HepG2 (cell line): ENCODE measurements around the gene AGMO. TPM values are rescaled to one million over a fixed set of nuclear protein-coding genes. Genes with fewer than 3 reads are reported as not detected.

ENCODE experiments used
- ATAC-seq: fragments of 200-7000 bp; cut with Tn5 transposase; 3 replicates; pipeline ENCODE4 v1.9.1; 2020; ENCODE audit warnings: mild to moderate bottlenecking, moderate library complexity
- BruUV-seq: library from RNA; stranded (reverse); fragments of 400-500 nt; replicated peaks from 2 replicates; lab custom pipeline; 2021; lab: Mats Ljungman, UMichigan
- CTCF ChIA-PET: fragments of 300-600 bp; formaldehyde crosslinking; extraction: SDS; loops from one replicate; lab custom pipeline; 2021; ENCODE audit warnings: low total read pairs, inconsistent platforms, low intra/inter-chr PET ratio; lab: Yijun Ruan, JAX
- POLR2A ChIA-PET: fragments of 350-600 bp; sonication (Branson Sonifier 250); formaldehyde crosslinking; loops from one replicate; lab custom pipeline; 2020; ENCODE audit warnings: antibody characterized with exemption, inconsistent platforms; lab: Yijun Ruan, JAX
- DNase-seq: peaks from one replicate; pipeline ENCODE4 v3.0.0-alpha.2; 2015; ENCODE audit warnings: low spot score
- FAIRE-seq: peaks from 3 replicates; lab custom pipeline; 2011; peaks lifted over from hg19 to GRCh38; lab: Jason Lieb, UNC
- H2AFZ ChIP-seq: one replicate; pipeline ENCODE4 v1.6.1; 2011; ENCODE audit warnings: low read length, inconsistent platforms
- H3K27ac ChIP-seq: fragments of 300-600 bp; 3 replicates; pipeline ENCODE4 v1.8.0; 2011; ENCODE audit warnings: mixed run types, mild to moderate bottlenecking, mixed read lengths, low read length, inconsistent platforms; ENCODE audit not compliant: insufficient read depth; ENCODE audit errors: extremely low read length
- H3K27me3 ChIP-seq, 2 experiments: fragments of 200-600 bp in 1 of 2; 2 replicates in 1 of 2; 3 replicates in 1 of 2; pipeline versions ENCODE4 v1.6.0 to v1.8.0; 2011; ENCODE audit warnings: low read length in 2 of 2, mild to moderate bottlenecking in 2 of 2, moderate library complexity in 2 of 2, inconsistent platforms in 1 of 2; ENCODE audit not compliant: insufficient read depth in 2 of 2, control insufficient read depth in 1 of 2
- H3K36me3 ChIP-seq, 2 experiments: fragments of 200-600 bp in 1 of 2; replicated peaks in 1 of 2; 2 replicates in 1 of 2; 3 replicates in 1 of 2; pipeline versions ENCODE4 v1.5.1 to v1.8.0; 2011; ENCODE audit warnings: low read length in 2 of 2, inconsistent platforms in 1 of 2; ENCODE audit not compliant: insufficient read depth in 2 of 2, control insufficient read depth in 1 of 2
- H3K4me1 ChIP-seq: 2 replicates; pipeline ENCODE4 v1.5.1; 2012; ENCODE audit warnings: low read length, inconsistent platforms; ENCODE audit not compliant: insufficient read depth
- H3K4me2 ChIP-seq: 2 replicates; pipeline ENCODE4 v1.6.0; 2011; ENCODE audit warnings: low read depth, low read length, inconsistent platforms
- H3K4me3 ChIP-seq, 3 experiments: fragments of 200-600 bp in 1 of 3; sonication (generic), shearing (Covaris generic) in 1 of 3; replicated peaks in 1 of 3; 2 replicates each; pipeline ENCODE4 v1.5.1; 2011 to 2016; ENCODE audit warnings: low read length in 3 of 3, inconsistent platforms in 2 of 3, low read depth in 2 of 3, mild to moderate bottlenecking in 2 of 3, control low read depth in 1 of 3, mixed read lengths in 1 of 3; ENCODE audit not compliant: insufficient read depth in 1 of 3
- H3K79me2 ChIP-seq: one replicate; pipeline ENCODE4 v1.6.1; 2011; ENCODE audit warnings: low read length, inconsistent platforms; ENCODE audit not compliant: insufficient read depth
- H3K9ac ChIP-seq: 2 replicates; pipeline ENCODE4 v1.6.0; 2011; ENCODE audit warnings: mild to moderate bottlenecking, low read depth, low read length, inconsistent platforms; ENCODE audit not compliant: insufficient read depth
- H3K9me3 ChIP-seq: 2 replicates; pipeline ENCODE4 v1.5.1; 2012; ENCODE audit warnings: mild to moderate bottlenecking, low read length
- H4K20me1 ChIP-seq: 2 replicates; pipeline ENCODE4 v1.6.0; 2011; ENCODE audit warnings: inconsistent platforms, mild to moderate bottlenecking, low read length, moderate library complexity; ENCODE audit not compliant: insufficient read depth
- ATRX ChIP-seq: sonication (generic); formaldehyde crosslinking; IDR thresholded peaks from 2 replicates; pipeline ENCODE4 v1.4.0; 2020; ENCODE audit warnings: missing genetic modification reagents, borderline replicate concordance
- BHLHE40 ChIP-seq: IDR thresholded peaks from 2 replicates; pipeline ENCODE4 v1.6.1; 2011; ENCODE audit warnings: low read length, improper control_type of control experiment
- CREM ChIP-seq, 2 experiments: sonication (generic) in 1 of 2; formaldehyde crosslinking in 1 of 2; IDR thresholded peaks; 2 replicates each; pipeline versions ENCODE4 v1.4.0 to v1.6.1; 2016 to 2020; ENCODE audit warnings: antibody characterized with exemption in 1 of 2, mild to moderate bottlenecking in 1 of 2, missing genetic modification reagents in 1 of 2
- NFKBIZ ChIP-seq: IDR thresholded peaks from 2 replicates; pipeline ENCODE4 v1.6.1; 2018; ENCODE audit warnings: missing genetic modification reagents, missing compliant biosample characterization
- SMAD1 ChIP-seq: sonication (generic); formaldehyde crosslinking; IDR thresholded peaks from 2 replicates; pipeline ENCODE4 v1.4.0; 2020; ENCODE audit warnings: missing genetic modification reagents, low read depth, mild to moderate bottlenecking, borderline replicate concordance
- YEATS4 ChIP-seq: sonication (generic); formaldehyde crosslinking; IDR thresholded peaks from 2 replicates; pipeline ENCODE4 v1.4.0; 2020; ENCODE audit warnings: missing genetic modification reagents, borderline replicate concordance
- ZNF20 ChIP-seq: sonication (generic); formaldehyde crosslinking; IDR thresholded peaks from 2 replicates; pipeline ENCODE4 v1.4.0; 2020; ENCODE audit warnings: mild to moderate bottlenecking, moderate library complexity, missing genetic modification reagents
- ZNF253 ChIP-seq: sonication (generic); formaldehyde crosslinking; IDR thresholded peaks from 2 replicates; pipeline ENCODE4 v1.8.0; 2022; ENCODE audit warnings: mild to moderate bottlenecking, missing genetic modification reagents, borderline replicate concordance
- ZNF574 ChIP-seq: sonication (generic); formaldehyde crosslinking; IDR thresholded peaks from 2 replicates; pipeline ENCODE4 v1.4.0; 2020; ENCODE audit warnings: missing genetic modification reagents
- ZNF792 ChIP-seq: IDR thresholded peaks from 2 replicates; pipeline ENCODE4 v1.6.1; 2016
- WGBS: methylation state at CpG from one replicate; pipeline ENCODE4 v1.1.6; 2017; ENCODE audit warnings: low lambda C conversion rate; 5-methylcytosine and 5-hydroxymethylcytosine counted together
- in situ Hi-C: cut with HindIII; loops from 2 replicates; pipeline ENCODE4 v1.10.0; 2017; ENCODE audit warnings: low pct_unique_long_range_greater_than_20kb; ENCODE audit not compliant: extremely low pct_ligation_motif_present
- intact Hi-C: fragments of 100-400 bp; cut with micrococcal nuclease; formaldehyde crosslinking; loops from one replicate; pipeline ENCODE4 v1.10.0; 2022; ENCODE audit not compliant: unreplicated experiment
- polyA plus RNA-seq, 8 experiments: library from polyadenylated mRNA; depleted of rRNA in 3 of 8; stranded (reverse) in 7 of 8; unstranded in 1 of 8; fragments of >200 nt; fragmentation: Illumina TruSeq in 4 of 8; extraction: Trizol in 4 of 8; gene quantifications; 2 replicates each; pipeline versions ENCODE4 v1.2.1 to v1.2.3, GENCODE V29; 2011 to 2016; ENCODE audit warnings: low read depth in 4 of 8, missing spikeins in 1 of 8, mixed read lengths in 1 of 8; ENCODE audit not compliant: insufficient read depth in 1 of 8
- total RNA-seq, 5 experiments: library from RNA; depleted of rRNA; stranded (reverse); fragments of >200 nt; fragmentation: Illumina TruSeq; extraction: Trizol; gene quantifications; 2 replicates each; pipeline ENCODE4 v1.2.3, GENCODE V29; 2016; ENCODE audit warnings: low read depth in 1 of 5
- TF ChIP-seq, protein P1 (sequence below): sonication (generic); formaldehyde crosslinking; IDR thresholded peaks from 2 replicates; pipeline ENCODE4 v1.4.0; 2020; ENCODE audit warnings: missing genetic modification reagents, borderline replicate concordance
- TF ChIP-seq, protein P2 (sequence below): sonication (generic); formaldehyde crosslinking; IDR thresholded peaks from one replicate; pipeline ENCODE4 v1.5.1; 2020; ENCODE audit warnings: mild to moderate bottlenecking, missing genetic modification reagents; ENCODE audit errors: not compliant biosample characterization

AGMO gene
- total and polyA plus RNA-seq, 2 of the 13 experiments (the other 11 are each of a cell fraction or from before 2014, with no cell fraction given) = 0.22 to 0.50 TPM

GRCh38 chr7:15167912-15168311, 393.9 kb downstream of the AGMO start:
- Histone ChIP-seq H3K27ac (no peak overlapping the region), H3K9ac (no peak overlapping the region), H3K4me3 (no peak overlapping the region), H3K27me3 (no peaks in the 10 kb centered on the region), H2AFZ (no peak overlapping the region), H3K36me3 (no peaks in the 10 kb centered on the region), H3K9me3 (peaks cover 56% of the 10 kb centered on the region), H3K4me1 (no peaks in the 10 kb centered on the region), H3K4me2 (no peak overlapping the region), H3K79me2 (no peaks in the 10 kb centered on the region), H4K20me1 (no peaks in the 10 kb centered on the region)
- ChIA-PET POLR2A (no interaction called here), CTCF (no interaction called here)
- FAIRE-seq (no peak), ATAC-seq (no peak), DNase-seq (no peak)
- BruUV-seq = no TSS peak
- intact Hi-C loops = no loop called here
- 1% methylated on average over 3 of the region's 3 CpGs for WGBS
- in situ Hi-C loops = no loop called here
- TF ChIP-seq, protein P1, sequence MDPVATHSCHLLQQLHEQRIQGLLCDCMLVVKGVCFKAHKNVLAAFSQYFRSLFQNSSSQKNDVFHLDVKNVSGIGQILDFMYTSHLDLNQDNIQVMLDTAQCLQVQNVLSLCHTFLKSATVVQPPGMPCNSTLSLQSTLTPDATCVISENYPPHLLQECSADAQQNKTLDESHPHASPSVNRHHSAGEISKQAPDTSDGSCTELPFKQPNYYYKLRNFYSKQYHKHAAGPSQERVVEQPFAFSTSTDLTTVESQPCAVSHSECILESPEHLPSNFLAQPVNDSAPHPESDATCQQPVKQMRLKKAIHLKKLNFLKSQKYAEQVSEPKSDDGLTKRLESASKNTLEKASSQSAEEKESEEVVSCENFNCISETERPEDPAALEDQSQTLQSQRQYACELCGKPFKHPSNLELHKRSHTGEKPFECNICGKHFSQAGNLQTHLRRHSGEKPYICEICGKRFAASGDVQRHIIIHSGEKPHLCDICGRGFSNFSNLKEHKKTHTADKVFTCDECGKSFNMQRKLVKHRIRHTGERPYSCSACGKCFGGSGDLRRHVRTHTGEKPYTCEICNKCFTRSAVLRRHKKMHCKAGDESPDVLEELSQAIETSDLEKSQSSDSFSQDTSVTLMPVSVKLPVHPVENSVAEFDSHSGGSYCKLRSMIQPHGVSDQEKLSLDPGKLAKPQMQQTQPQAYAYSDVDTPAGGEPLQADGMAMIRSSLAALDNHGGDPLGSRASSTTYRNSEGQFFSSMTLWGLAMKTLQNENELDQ (CRISPR knock-in tag) = no peak
- no peak for TF ChIP-seq CREM (IDR thresholded peaks at IDR 0.05)
- no peak for TF ChIP-seq CREM (CRISPR knock-in tag; IDR thresholded peaks at IDR 0.05)
- no peak for TF ChIP-seq ZNF20 (CRISPR knock-in tag)
- TF ChIP-seq, protein P2, sequence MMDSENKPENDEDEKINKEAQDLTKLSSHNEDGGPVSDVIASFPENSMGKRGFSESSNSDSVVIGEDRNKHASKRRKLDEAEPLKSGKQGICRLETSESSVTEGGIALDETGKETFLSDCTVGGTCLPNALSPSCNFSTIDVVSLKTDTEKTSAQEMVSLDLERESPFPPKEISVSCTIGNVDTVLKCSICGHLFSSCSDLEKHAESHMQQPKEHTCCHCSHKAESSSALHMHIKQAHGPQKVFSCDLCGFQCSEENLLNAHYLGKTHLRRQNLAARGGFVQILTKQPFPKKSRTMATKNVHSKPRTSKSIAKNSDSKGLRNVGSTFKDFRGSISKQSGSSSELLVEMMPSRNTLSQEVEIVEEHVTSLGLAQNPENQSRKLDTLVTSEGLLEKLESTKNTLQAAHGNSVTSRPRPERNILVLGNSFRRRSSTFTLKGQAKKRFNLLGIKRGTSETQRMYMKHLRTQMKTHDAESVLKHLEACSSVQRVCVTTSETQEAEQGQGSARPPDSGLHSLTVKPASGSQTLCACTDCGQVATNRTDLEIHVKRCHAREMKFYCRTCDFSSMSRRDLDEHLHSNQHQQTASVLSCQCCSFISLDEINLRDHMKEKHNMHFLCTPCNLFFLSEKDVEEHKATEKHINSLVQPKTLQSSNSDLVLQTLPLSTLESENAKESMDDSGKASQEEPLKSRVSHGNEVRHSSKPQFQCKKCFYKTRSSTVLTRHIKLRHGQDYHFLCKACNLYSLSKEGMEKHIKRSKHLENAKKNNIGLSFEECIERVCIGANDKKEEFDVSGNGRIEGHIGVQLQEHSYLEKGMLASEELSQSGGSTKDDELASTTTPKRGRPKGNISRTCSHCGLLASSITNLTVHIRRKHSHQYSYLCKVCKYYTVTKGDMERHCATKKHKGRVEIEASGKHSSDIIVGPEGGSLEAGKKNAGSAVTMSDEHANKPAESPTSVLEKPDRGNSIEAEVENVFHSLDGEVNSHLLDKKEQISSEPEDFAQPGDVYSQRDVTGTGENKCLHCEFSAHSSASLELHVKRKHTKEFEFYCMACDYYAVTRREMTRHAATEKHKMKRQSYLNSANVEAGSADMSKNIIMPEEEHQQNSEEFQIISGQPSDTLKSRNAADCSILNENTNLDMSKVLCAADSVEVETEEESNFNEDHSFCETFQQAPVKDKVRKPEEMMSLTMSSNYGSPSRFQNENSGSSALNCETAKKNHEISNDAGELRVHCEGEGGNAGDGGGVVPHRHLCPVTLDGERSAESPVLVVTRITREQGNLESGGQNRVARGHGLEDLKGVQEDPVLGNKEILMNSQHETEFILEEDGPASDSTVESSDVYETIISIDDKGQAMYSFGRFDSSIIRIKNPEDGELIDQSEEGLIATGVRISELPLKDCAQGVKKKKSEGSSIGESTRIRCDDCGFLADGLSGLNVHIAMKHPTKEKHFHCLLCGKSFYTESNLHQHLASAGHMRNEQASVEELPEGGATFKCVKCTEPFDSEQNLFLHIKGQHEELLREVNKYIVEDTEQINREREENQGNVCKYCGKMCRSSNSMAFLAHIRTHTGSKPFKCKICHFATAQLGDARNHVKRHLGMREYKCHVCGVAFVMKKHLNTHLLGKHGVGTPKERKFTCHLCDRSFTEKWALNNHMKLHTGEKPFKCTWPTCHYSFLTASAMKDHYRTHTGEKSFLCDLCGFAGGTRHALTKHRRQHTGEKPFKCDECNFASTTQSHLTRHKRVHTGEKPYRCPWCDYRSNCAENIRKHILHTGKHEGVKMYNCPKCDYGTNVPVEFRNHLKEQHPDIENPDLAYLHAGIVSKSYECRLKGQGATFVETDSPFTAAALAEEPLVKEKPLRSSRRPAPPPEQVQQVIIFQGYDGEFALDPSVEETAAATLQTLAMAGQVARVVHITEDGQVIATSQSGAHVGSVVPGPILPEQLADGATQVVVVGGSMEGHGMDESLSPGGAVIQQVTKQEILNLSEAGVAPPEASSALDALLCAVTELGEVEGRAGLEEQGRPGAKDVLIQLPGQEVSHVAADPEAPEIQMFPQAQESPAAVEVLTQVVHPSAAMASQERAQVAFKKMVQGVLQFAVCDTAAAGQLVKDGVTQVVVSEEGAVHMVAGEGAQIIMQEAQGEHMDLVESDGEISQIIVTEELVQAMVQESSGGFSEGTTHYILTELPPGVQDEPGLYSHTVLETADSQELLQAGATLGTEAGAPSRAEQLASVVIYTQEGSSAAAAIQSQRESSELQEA (CRISPR knock-in tag) = no peak
- no peak for TF ChIP-seq ATRX
- no peak for TF ChIP-seq YEATS4 (CRISPR knock-in tag)
- TF ChIP-seq BHLHE40 = no peak
- no peak for TF ChIP-seq SMAD1
- no peak for TF ChIP-seq ZNF792 (CRISPR knock-in tag)
- no peak for TF ChIP-seq ZNF574 (CRISPR knock-in tag)
- TF ChIP-seq ZNF253 (CRISPR knock-in tag) = no peak
- no peak for TF ChIP-seq NFKBIZ (CRISPR knock-in tag)
